GM10266 (cell line): ENCODE results near the gene BACH2.

Source experiments
- DNase-seq: peaks from one replicate; pipeline ENCODE4 v3.0.0; 2012; ENCODE audit errors: extremely low spot score
- CTCF ChIP-seq: IDR thresholded peaks from 2 replicates; pipeline ENCODE4 v1.5.1; 2012; ENCODE audit warnings: mild to moderate bottlenecking, low read depth; ENCODE audit not compliant: control insufficient read depth, insufficient read depth; ENCODE audit errors: missing control alignments

The BACH2 gene

GRCh38 chr6:90127595-90127994 lies 169.0 kb downstream of the BACH2 start:
- no peak for DNase-seq
- no peak for TF ChIP-seq CTCF

- TF ChIP-seq CTCF, result no peak
- no peak for DNase-seq
These were observed 169.8 kb downstream of the BACH2 start for GRCh38 chr6:90126839-90127238.

- TF ChIP-seq CTCF, result no peak
- no peak for DNase-seq
These were observed 170.5 kb downstream of the BACH2 start for GRCh38 chr6:90126181-90126580.

- no peak for DNase-seq
- TF ChIP-seq CTCF, result no peak
These were observed 171.7 kb downstream of the BACH2 start for GRCh38 chr6:90124874-90125510.

- TF ChIP-seq CTCF, result no peak
- DNase-seq, result no peak
These were observed 172.8 kb downstream of the BACH2 start for GRCh38 chr6:90123831-90124230.

- no peak for DNase-seq
These were observed 174.7 kb downstream of the BACH2 start for GRCh38 chr6:90121982-90122381.

More at GRCh38 chr6:90121982-90122381, 174.7 kb downstream of the BACH2 start:
- TF ChIP-seq CTCF, result no peak
